Epithelial cell of esophagus (primary cell): ENCODE measurements around the gene CHPF.

Experiments used
- DNase-seq: peaks from one replicate; pipeline ENCODE4 v3.0.0; 2010; ENCODE audit warnings: low read depth
- H3K4me3 ChIP-seq: 2 replicates; pipeline ENCODE4 v1.5.1; 2011; ENCODE audit warnings: mild to moderate bottlenecking, low read length, control low read depth
- CTCF ChIP-seq: IDR thresholded peaks from 2 replicates; pipeline ENCODE4 v1.5.1; 2011; ENCODE audit warnings: low read depth, mild to moderate bottlenecking, low read length, control low read depth, inconsistent platforms; ENCODE audit not compliant: insufficient read depth; ENCODE audit errors: missing control alignments

Gene CHPF

DNA sequence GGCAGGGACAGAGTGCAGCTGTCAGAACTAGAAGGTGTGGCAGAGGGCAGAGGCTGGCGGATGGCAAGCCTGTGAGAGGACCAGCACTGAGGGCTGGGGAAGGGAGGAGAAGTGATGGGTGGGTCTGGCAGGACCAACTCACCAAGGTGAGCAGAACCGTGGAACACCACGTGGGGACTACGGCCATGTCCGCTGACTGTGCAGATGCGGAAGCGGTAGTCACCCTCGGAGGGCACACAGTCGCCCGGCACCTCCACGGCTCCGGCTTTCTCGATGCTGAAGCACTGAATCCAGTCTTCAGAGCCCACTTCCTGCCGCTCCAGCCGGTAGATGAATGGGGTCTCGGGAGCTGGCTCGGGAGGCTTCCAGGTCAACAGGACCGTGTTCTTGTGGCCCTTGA, 23.5 kb upstream of the CHPF start:
- TF ChIP-seq CTCF = no peak
- no peak overlapping the region for H3K4me3 ChIP-seq
- no peak for DNase-seq

DNA sequence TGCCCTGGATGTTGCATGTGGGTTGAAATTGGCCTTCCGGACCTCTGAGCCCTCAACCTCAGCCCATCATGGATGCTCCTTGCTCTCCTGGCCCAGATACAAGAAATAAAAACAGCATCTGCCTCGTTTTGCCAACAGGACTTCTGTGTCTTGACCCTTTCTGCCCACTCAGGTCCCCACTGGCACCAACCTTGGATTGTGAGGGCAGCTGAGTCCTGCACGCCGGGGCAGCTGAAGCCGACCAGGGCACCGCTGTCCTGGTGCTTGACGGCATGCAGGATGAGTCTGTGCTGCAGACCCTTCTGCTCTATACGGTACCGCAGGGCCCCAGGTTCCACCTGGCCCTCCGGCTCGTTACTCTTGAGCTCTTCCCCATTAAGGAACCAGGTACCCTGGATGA, 23.0 kb upstream of the CHPF start:
- DNase-seq = no peak
- H3K4me3 ChIP-seq = no peak overlapping the region
- TF ChIP-seq CTCF = no peak

DNA sequence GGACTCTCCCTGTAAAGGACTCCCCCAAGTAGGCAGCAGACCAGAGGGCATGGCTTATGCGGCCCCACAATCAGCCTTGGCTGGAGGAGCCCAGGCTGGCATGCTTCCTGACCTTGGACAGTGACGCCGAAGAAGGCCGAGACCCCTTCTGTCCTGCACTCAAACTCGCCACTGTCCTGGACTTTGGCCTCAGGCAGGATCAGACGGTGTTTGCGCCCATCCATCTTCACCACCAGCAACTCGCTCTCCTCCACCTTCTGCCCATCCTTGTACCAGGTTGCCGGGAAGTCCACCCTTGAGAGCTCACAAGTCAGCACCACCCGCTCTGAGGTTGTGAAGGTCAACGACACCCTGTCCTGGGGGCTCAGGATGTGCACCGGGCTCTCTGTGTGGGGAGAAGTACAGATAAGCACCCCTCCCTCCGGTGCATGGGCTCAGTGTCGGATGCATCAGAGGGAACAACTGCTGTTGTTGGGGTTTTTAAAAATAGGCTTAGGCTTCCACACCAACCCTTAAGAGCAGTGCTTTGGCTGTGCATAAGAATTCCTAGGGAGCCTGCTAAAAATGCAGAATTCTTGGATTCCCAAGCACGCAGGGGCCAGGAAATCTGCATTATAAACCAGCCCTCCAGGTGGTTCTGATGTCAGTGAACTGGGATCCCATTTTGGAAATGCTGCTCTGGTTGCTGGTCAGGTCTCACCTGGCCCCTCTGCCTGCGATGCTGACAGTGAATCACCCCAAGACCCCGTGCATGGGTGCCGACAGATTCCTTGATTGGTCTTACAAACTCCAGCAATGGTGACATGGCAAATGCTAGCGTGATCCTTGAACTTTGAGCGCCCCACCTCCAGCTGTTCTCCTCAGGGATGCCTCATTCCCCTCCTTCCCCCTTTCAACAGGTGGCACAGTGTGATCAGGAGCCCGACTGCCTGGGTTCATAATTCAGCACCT, 21.8 kb upstream of the CHPF start:
- H3K4me3 ChIP-seq = no peak overlapping the region
- no peak for TF ChIP-seq CTCF
- no peak for DNase-seq

GRCh38 chr2:219563271-219563928, 19.8 kb upstream of the CHPF start:
- DNase-seq = no peak
- H3K4me3 ChIP-seq = no peak overlapping the region
- no peak for TF ChIP-seq CTCF

DNA sequence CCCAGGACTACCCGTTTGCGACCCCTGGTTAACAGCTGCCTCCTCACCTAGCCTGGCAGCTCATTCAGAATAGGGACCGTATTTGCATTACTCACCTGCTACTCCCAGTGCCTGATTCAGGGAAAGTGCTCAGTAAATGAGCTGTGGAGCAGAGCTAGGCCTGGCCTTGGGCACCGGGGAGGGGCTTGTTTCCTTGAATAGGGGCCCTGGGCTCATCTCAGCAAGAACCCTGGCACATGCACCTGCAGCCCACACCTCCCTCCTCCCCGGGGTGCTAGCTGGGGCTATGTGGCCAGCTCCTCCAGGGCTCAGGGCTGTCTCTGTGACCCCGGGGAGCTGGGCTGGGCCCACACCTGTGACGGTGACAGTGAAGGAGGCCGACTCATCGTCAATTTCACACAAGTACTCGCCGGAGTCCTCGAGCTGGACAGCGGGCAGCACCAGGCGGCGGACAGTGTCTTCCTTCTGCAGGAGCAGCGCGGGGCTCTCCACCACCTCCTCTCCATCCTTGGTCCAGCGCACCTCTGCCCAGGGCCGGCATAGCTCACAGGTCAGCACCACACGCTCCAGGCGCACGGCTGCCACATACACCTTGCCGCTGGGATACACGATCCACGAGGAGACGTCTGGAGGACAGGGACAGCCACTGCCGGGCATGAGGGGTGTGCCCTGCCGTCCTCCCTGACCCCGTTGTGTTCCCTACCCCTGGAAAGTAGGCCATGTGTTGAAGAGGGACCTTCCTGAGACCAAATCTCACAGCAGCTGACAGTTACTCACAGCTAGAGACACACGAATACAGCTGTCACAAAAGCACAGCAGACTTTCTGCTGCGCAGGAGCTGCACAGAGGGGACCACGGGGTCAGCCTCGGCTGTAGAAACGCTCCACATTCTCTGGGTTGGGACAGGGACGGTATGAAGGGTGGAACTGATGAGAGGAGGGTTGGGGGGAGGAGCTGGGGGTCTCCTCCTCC, 18.7 kb upstream of the CHPF start:
- no peak for TF ChIP-seq CTCF
- no peak overlapping the region for H3K4me3 ChIP-seq
- DNase-seq = no peak

DNA sequence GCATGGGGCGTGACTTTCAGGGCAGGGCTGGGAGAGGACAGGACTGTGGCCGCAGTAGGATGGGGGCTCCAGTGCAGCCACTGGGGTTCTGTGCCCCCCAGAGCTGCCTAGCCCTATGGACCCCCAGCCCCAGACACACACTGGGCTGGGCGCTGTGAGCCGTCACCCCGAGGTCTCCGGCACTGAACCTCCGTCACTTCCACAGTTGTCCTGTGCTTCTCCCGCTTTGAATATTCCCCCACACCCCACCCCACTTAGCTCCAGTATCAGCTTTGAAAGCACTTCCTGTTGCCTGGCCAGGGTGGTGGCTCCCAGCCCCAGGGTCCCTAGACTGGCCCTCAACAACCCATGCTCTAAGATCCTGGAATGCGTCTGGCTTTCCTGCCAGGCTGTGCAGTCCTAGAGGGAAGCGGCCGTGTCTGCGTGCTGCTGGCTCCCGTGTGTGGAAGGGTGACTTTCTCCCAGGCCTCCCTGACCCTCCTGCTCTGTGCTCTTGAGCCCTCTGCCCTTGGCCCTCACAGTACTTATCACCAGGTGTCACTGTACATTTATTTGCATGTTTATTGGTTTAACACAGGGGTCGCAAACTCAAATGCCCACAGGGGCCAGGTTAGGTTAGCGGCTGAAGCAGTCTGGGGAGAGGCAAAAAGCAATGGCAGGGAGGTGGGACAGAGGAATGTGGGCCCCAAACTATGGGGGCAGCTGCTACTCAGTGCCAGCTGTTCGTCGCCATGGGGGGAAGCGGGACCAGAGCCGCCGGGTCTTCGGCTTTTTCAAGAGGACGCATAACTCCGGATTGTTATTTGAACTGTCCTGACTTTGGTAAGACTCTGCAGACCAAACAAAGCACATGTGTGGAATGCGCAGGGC, 17.8 kb upstream of the CHPF start:
- no peak overlapping the region for H3K4me3 ChIP-seq
- no peak for TF ChIP-seq CTCF
- no peak for DNase-seq
